ENCODE data around the gene PDE3B. TPM values are rescaled to one million over a fixed set of nuclear protein-coding genes. Genes with fewer than 3 reads are reported as not detected.
A peak's percentile ranks its signal among the peaks of the same experiment; 100 is the strongest.
"Not testable (repeated sequence)": the region's sequence is repeated elsewhere in the genome, so short reads cannot be mapped to it uniquely, and the experiment has no call there.

PDE3B gene
- total RNA-seq, 3 donors from 2014 or later (not counting 1 experiment from before 2014, with no cell fraction given): 18.2 to 42.3 (median 34.5) TPM

DNA sequence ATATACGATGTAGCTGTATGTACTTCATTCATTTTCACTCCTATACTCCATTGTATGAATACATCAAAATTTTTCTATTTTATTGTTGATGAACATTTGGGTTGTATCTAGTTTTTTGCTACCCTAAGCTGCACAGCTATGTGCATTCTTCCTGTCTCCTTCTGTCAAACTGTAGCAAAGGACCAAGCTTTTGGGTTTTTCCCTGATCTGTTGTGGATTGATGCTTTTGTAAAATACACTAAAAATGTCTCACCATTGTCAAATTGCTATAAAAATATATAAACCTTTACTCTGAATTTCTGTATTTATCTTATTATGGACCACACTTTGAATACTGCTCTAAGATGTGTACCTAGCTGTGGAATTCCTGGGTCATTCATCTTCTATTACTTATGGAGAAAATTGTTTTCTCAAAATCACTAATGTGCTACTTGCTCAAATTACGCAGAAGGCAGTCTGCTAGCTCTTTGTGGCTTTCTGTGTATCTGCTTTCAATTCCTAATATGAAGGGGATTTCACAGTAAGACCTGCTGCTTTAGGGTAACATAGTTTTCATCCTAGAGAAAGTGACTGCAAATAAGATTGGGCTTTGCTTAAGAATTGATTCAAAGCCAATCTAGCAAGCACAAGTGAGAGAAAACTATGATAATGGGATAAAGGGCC lies 125.1 kb downstream of the PDE3B start:
- WGBS (ENCODE audit: insufficient coverage): 14% methylated on average over 1 of the region's 2 CpGs

DNA sequence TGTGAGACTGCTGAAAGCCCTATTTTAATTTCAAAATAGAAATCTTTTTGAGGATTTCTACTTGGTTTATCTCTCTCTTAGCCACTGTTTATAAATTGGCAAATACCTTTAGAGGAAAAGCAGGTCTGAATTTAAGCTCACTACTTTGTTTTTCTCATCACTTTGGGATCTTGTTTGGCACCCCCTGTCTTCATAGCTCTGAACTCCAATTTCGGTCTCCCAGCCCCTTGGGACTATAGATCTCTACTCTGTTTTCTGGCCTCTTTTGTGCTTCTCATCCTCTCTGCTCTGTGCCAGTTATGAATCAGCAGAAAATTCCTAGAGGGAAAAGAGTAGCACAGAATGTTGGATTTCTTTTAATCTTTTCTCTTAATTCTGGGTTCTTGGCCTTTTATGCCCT lies 130.2 kb downstream of the PDE3B start:
- Mint-ChIP-seq H3K27me3 (ENCODE audit: low read depth in 2 of 2) (peaks cover 0 to 2% of the 10 kb centered on the region in 2 donors), H3K9me3 (no peaks in the 10 kb centered on the region), H3K4me1 (peaks cover 0 to 18% of the 10 kb centered on the region in 2 donors), H3K36me3 (no peaks in the 10 kb centered on the region), H3K4me3 (no peak overlapping the region), H3K27ac (peak overlapping the region in 1 of 2 donors; percentile 33)
- WGBS (ENCODE audit: insufficient coverage): 81% methylated on average over 1 of the region's 1 CpG
- Histone ChIP-seq H3K9me3 (ENCODE audit: control insufficient read depth, insufficient read depth, low read length) (no peaks in the 10 kb centered on the region), H3K27ac (ENCODE audit: low read length) (no peak overlapping the region), H3K27me3 (ENCODE audit: control insufficient read depth, insufficient read depth, low read length) (peaks cover 2% of the 10 kb centered on the region), H3K4me1 (ENCODE audit: control insufficient read depth, insufficient read depth, low read length) (no peaks in the 10 kb centered on the region), H3K36me3 (ENCODE audit: control insufficient read depth, insufficient read depth, low read length) (no peaks in the 10 kb centered on the region), H3K4me3 (ENCODE audit: low read length) (no peak overlapping the region)
- intact Hi-C loops (cut with micrococcal nuclease): no loop called here
- TF ChIP-seq, protein P1, sequence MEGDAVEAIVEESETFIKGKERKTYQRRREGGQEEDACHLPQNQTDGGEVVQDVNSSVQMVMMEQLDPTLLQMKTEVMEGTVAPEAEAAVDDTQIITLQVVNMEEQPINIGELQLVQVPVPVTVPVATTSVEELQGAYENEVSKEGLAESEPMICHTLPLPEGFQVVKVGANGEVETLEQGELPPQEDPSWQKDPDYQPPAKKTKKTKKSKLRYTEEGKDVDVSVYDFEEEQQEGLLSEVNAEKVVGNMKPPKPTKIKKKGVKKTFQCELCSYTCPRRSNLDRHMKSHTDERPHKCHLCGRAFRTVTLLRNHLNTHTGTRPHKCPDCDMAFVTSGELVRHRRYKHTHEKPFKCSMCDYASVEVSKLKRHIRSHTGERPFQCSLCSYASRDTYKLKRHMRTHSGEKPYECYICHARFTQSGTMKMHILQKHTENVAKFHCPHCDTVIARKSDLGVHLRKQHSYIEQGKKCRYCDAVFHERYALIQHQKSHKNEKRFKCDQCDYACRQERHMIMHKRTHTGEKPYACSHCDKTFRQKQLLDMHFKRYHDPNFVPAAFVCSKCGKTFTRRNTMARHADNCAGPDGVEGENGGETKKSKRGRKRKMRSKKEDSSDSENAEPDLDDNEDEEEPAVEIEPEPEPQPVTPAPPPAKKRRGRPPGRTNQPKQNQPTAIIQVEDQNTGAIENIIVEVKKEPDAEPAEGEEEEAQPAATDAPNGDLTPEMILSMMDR (IDR thresholded peaks at IDR 0.05): peak; percentile 28
- peak in 2 of 3 donors; percentile 39 to 72 for ATAC-seq
- peak in 1 of 2 donors; percentile 62 for DNase-seq

More for the DNA sequence above, 125.1 kb downstream of the PDE3B start:
- Histone ChIP-seq H3K27me3 (ENCODE audit: control insufficient read depth, insufficient read depth, low read length) (peaks cover 2% of the 10 kb centered on the region), H3K4me1 (ENCODE audit: control insufficient read depth, insufficient read depth, low read length) (no peaks in the 10 kb centered on the region), H3K27ac (ENCODE audit: low read length) (no peak overlapping the region), H3K4me3 (ENCODE audit: low read length) (no peak overlapping the region), H3K36me3 (ENCODE audit: control insufficient read depth, insufficient read depth, low read length) (no peaks in the 10 kb centered on the region), H3K9me3 (ENCODE audit: control insufficient read depth, insufficient read depth, low read length) (no peaks in the 10 kb centered on the region)
- TF ChIP-seq, protein P1 (IDR thresholded peaks at IDR 0.05): no peak
- DNase-seq (peak in 1 of 2 donors; percentile 71), ATAC-seq (no peak)
- intact Hi-C loops (cut with micrococcal nuclease): loop anchor here (5.0 kb wide), 3 partner anchors 56 to 246 kb away; partner anchors contain the start of gene PSMA1
- H3K4me3 Mint-ChIP-seq: no peak overlapping the region
- no peaks in the 10 kb centered on the region for H3K27me3 Mint-ChIP-seq (ENCODE audit: low read depth in 2 of 2)
- H3K36me3 Mint-ChIP-seq: no peaks in the 10 kb centered on the region
- H3K9me3 Mint-ChIP-seq: no peaks in the 10 kb centered on the region
- peak overlapping the region in 1 of 2 donors; percentile 23 for H3K27ac Mint-ChIP-seq
- peaks cover 8 to 19% of the 10 kb centered on the region in 2 donors for H3K4me1 Mint-ChIP-seq

DNA sequence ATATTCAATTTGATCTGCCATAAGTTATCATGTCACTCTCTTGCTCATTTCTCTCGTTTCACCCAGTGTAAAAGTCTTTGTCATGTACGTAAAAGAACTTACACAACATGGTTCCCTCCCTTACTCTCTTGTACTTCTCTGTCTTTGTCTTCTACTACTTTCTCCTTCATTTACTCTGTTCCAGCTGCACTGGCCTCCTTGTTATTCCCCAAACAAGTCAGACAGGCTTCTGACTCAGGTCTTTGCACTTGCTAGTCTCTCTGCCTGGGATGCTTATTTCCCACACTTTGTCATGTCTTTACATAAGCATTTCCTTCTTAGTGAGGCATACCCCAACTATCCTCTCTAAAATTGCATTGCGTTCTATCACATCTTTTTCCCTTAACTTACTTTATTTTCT lies 131.1 kb downstream of the PDE3B start:
- Histone ChIP-seq H3K9me3 (ENCODE audit: control insufficient read depth, insufficient read depth, low read length) (no peaks in the 10 kb centered on the region), H3K4me1 (ENCODE audit: control insufficient read depth, insufficient read depth, low read length) (no peaks in the 10 kb centered on the region), H3K36me3 (ENCODE audit: control insufficient read depth, insufficient read depth, low read length) (no peaks in the 10 kb centered on the region), H3K27ac (ENCODE audit: low read length) (no peak overlapping the region), H3K27me3 (ENCODE audit: control insufficient read depth, insufficient read depth, low read length) (peaks cover 2% of the 10 kb centered on the region), H3K4me3 (ENCODE audit: low read length) (no peak overlapping the region)
- Mint-ChIP-seq H3K27ac (no peak overlapping the region), H3K4me3 (no peak overlapping the region), H3K27me3 (ENCODE audit: low read depth in 2 of 2) (peaks cover 0 to 2% of the 10 kb centered on the region in 2 donors), H3K9me3 (no peaks in the 10 kb centered on the region), H3K4me1 (peaks cover 0 to 13% of the 10 kb centered on the region in 2 donors), H3K36me3 (no peaks in the 10 kb centered on the region)
- intact Hi-C loops (cut with micrococcal nuclease): no loop called here
- ATAC-seq (no peak), DNase-seq (no peak)
- WGBS (ENCODE audit: insufficient coverage): 95% methylated on average over 3 of the region's 3 CpGs
- TF ChIP-seq, protein P1 (IDR thresholded peaks at IDR 0.05): no peak

DNA sequence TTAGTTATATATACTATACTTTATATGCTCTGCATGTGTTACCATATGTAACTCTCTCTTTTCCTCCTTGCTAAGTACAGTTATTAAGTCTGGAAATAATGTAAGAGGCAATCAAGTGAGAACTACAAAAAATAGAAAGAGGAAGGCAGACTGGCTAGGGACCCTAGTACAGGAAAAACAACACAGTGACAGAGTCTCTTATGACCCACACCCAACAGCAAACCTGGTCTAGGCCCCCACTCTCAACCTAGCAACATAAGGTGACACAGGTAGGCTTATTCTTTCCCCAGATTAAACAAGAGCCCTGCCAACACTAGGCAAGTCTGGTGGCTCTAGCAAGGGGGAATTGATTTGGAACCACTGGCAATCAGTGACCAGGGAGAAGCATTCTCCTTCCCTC lies 132.3 kb downstream of the PDE3B start:
- no peaks in the 10 kb centered on the region for H3K9me3 Mint-ChIP-seq
- H3K27me3 ChIP-seq (ENCODE audit: control insufficient read depth, insufficient read depth, low read length): peaks cover under 1% of the 10 kb centered on the region
- H3K9me3 ChIP-seq (ENCODE audit: control insufficient read depth, insufficient read depth, low read length): no peaks in the 10 kb centered on the region
- H3K4me3 ChIP-seq (ENCODE audit: low read length): no peak overlapping the region
- no peak overlapping the region for H3K27ac ChIP-seq (ENCODE audit: low read length)
- H3K4me1 ChIP-seq (ENCODE audit: control insufficient read depth, insufficient read depth, low read length): no peaks in the 10 kb centered on the region
- no peak overlapping the region for H3K4me3 Mint-ChIP-seq
- no peaks in the 10 kb centered on the region for H3K36me3 Mint-ChIP-seq
- no peaks in the 10 kb centered on the region for H3K36me3 ChIP-seq (ENCODE audit: control insufficient read depth, insufficient read depth, low read length)
- TF ChIP-seq, protein P1 (IDR thresholded peaks at IDR 0.05): no peak
- intact Hi-C loops (cut with micrococcal nuclease): no loop called here
- no peak for ATAC-seq
- H3K4me1 Mint-ChIP-seq: peaks cover 0 to 4% of the 10 kb centered on the region in 2 donors
- no peak for DNase-seq
- peaks cover 0 to 2% of the 10 kb centered on the region in 2 donors for H3K27me3 Mint-ChIP-seq (ENCODE audit: low read depth in 2 of 2)
- H3K27ac Mint-ChIP-seq: no peak overlapping the region

DNA sequence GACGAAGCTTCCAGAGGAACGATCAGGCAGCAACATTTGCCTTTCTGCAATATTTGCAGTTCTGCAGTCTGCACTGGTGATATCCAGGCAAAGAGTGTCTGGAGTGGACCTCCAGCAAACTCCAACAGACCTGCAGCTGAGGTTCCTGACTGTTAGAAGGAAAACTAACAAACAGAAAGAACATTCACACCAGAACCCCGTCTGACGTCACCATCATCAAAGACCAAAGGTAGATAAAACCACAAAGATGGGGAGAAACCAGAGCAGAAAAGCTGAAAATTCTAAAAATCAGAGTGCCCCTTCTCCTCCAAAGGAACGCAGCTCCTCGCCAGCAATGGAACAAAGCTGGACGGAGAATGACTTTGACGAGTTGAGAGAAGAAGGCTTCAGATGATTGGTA lies 134.9 kb downstream of the PDE3B start:
- ATAC-seq; H3K4me3 ChIP-seq (ENCODE audit: low read length); H3K27ac ChIP-seq (ENCODE audit: low read length); intact Hi-C loops (cut with micrococcal nuclease); H3K4me1 ChIP-seq (ENCODE audit: control insufficient read depth, insufficient read depth, low read length); H3K27me3 Mint-ChIP-seq (ENCODE audit: low read depth in 2 of 2); H3K4me3 Mint-ChIP-seq; H3K9me3 Mint-ChIP-seq; H3K36me3 ChIP-seq (ENCODE audit: control insufficient read depth, insufficient read depth, low read length); H3K4me1 Mint-ChIP-seq; H3K9me3 ChIP-seq (ENCODE audit: control insufficient read depth, insufficient read depth, low read length); H3K36me3 Mint-ChIP-seq; H3K27me3 ChIP-seq (ENCODE audit: control insufficient read depth, insufficient read depth, low read length); H3K27ac Mint-ChIP-seq: not testable (repeated sequence)
- peak in 1 of 2 donors; percentile 50 for DNase-seq
- 95% methylated on average over 7 of the region's 8 CpGs for WGBS (ENCODE audit: insufficient coverage)

All from natural killer cell (primary cell).